Measurements from ENCODE around the gene IGSF23. TPM values are rescaled to one million over a fixed set of nuclear protein-coding genes. Genes with fewer than 3 reads are reported as not detected.
"Not testable (repeated sequence)": the region's sequence is repeated elsewhere in the genome, so short reads cannot be mapped to it uniquely, and the experiment has no call there.

The IGSF23 gene
- total RNA-seq, 1 donor from 2014 or later: not detected

DNA sequence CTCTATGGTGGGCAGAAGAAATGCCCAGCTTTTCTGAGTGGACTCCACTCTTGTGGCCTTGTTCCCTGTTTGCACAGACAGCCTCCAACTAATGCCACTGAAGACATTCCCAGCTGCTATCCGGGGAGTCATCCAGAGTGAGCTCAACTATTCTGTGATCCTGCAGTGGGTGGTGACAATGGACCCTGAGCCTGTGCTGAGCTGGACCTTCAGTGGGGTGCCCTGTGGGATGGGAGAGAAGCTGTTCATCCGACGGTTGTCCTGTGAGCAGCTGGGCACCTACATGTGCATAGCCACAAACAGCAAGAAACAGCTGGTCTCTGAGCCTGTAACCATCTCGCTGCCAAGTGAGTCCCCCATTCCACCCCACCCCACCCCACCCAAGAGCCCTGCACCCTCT, 10.3 kb downstream of the IGSF23 start:
- H3K27ac Mint-ChIP-seq: no peak overlapping the region
- TF ChIP-seq CTCF (IDR thresholded peaks at IDR 0.05; ENCODE audit: unreplicated experiment): no peak
- H3K36me3 Mint-ChIP-seq: no peaks in the 10 kb centered on the region
- H3K9me3 Mint-ChIP-seq: peaks cover 7% of the 10 kb centered on the region
- H3K4me3 Mint-ChIP-seq: no peak overlapping the region
- no peak for DNase-seq (ENCODE audit: low spot score in 2 of 2, unreplicated experiment in 2 of 2)
- H3K27me3 Mint-ChIP-seq (ENCODE audit: low read depth): no peaks in the 10 kb centered on the region
- H3K4me1 Mint-ChIP-seq: peaks cover 8% of the 10 kb centered on the region

GRCh38 chr19:44624840-44625354, 11.5 kb downstream of the IGSF23 start:
- Mint-ChIP-seq H3K9me3 (peaks cover 7% of the 10 kb centered on the region), H3K4me3 (no peak overlapping the region), H3K27ac (no peak overlapping the region), H3K27me3 (ENCODE audit: low read depth) (no peaks in the 10 kb centered on the region), H3K4me1 (peaks cover 8% of the 10 kb centered on the region), H3K36me3 (no peaks in the 10 kb centered on the region)
- no peak for DNase-seq (ENCODE audit: low spot score in 2 of 2, unreplicated experiment in 2 of 2)
- no peak for TF ChIP-seq CTCF (IDR thresholded peaks at IDR 0.05; ENCODE audit: unreplicated experiment)

DNA sequence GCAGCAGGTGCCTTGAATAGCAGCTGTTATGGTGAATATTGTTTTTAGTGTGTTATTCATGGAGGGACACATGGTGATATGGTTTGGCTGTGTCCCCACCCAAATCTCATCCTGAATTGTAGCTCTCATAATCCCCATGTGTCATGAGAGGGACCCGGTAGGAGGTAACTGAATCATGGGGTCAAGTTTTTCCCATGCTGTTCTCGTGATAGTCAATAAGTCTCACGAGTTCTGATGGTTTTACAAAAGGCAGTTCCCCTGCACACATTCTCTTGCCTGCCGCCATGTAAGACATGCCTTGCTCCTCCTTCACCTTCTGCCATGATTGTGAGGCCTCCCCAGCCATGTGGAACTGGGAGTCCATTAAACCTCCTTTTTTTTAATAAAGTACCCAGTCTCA, 12.3 kb downstream of the IGSF23 start:
- DNase-seq (ENCODE audit: low spot score in 2 of 2, unreplicated experiment in 2 of 2); H3K27me3 Mint-ChIP-seq (ENCODE audit: low read depth); H3K4me3 Mint-ChIP-seq; H3K36me3 Mint-ChIP-seq; H3K9me3 Mint-ChIP-seq; H3K4me1 Mint-ChIP-seq: not testable (repeated sequence)
- H3K27ac Mint-ChIP-seq: peak overlapping the region; percentile 73

DNA sequence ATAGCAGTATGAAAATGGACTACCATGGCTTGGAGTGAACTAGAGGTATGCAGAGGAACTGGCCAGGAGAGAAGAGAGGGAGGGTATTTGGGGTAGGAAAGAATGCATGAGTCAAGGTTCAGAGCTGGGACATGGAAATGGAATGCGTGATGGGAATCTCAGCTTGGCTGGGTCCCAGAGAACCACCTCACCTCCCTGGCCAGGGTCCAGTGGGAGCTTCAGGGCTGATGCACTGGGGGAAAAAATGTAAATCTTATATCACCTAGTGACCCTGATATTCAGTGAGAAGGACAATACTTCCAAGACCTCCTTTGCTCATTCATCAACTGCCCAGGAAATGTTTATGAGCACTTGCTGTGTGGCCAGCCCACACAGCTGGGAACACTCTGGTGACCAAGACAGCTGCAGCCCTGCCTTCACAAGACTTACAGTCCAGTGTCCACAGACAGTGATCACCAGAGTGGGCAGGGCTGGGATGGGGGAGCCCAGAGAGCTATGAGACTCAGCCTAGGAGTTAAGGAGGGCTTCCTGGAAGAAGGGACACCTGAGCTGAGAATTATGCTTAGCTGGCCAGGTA, 12.8 kb downstream of the IGSF23 start:
- no peak overlapping the region for H3K4me3 Mint-ChIP-seq
- no peak for DNase-seq (ENCODE audit: low spot score in 2 of 2, unreplicated experiment in 2 of 2)
- H3K36me3 Mint-ChIP-seq: no peaks in the 10 kb centered on the region
- TF ChIP-seq CTCF (IDR thresholded peaks at IDR 0.05; ENCODE audit: unreplicated experiment): no peak
- H3K27me3 Mint-ChIP-seq (ENCODE audit: low read depth): no peaks in the 10 kb centered on the region
- H3K9me3 Mint-ChIP-seq: peaks cover 7% of the 10 kb centered on the region
- peak overlapping the region; percentile 73 for H3K27ac Mint-ChIP-seq
- peaks cover 8% of the 10 kb centered on the region for H3K4me1 Mint-ChIP-seq

GRCh38 chr19:44627631-44628030, 14.3 kb downstream of the IGSF23 start:
- Mint-ChIP-seq H3K27ac (no peak overlapping the region), H3K9me3 (peaks cover 7% of the 10 kb centered on the region), H3K4me1 (peaks cover 15% of the 10 kb centered on the region), H3K27me3 (ENCODE audit: low read depth) (peaks cover 2% of the 10 kb centered on the region), H3K4me3 (no peak overlapping the region), H3K36me3 (no peaks in the 10 kb centered on the region)
- no peak for TF ChIP-seq CTCF (IDR thresholded peaks at IDR 0.05; ENCODE audit: unreplicated experiment)
- DNase-seq (ENCODE audit: low spot score in 2 of 2, unreplicated experiment in 2 of 2): no peak

DNA sequence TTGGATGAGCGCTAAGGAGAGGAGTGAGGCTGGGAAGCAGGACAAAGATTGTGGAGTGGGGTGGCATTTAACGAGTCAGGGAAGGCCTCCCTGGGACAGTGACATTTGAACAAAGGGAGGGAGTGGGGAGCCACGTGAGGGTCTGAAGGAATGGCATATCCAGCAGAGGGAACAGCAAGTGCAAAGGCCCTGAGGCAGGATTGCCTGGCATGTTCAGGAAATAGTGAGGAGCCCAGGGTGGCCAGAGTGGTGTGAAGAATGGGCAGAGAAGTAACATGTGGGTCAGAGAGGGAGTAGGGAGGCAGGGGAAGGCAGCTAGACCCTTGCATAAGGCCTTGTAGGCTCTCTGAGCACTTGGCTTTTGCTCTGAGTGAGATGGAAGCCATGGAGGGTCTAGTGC, 15.4 kb downstream of the IGSF23 start:
- Mint-ChIP-seq H3K4me1 (peaks cover 25% of the 10 kb centered on the region), H3K9me3 (peaks cover 7% of the 10 kb centered on the region), H3K36me3 (no peaks in the 10 kb centered on the region), H3K27ac (no peak overlapping the region), H3K4me3 (no peak overlapping the region), H3K27me3 (ENCODE audit: low read depth) (peaks cover 4% of the 10 kb centered on the region)
- no peak for TF ChIP-seq CTCF (IDR thresholded peaks at IDR 0.05; ENCODE audit: unreplicated experiment)
- no peak for DNase-seq (ENCODE audit: low spot score in 2 of 2, unreplicated experiment in 2 of 2)

GRCh38 chr19:44631611-44632010, 18.2 kb downstream of the IGSF23 start:
- not testable (repeated sequence) for H3K27ac Mint-ChIP-seq; H3K27me3 Mint-ChIP-seq (ENCODE audit: low read depth); H3K4me3 Mint-ChIP-seq; H3K9me3 Mint-ChIP-seq; H3K36me3 Mint-ChIP-seq; DNase-seq (ENCODE audit: low spot score in 2 of 2, unreplicated experiment in 2 of 2)
- peaks cover 38% of the 10 kb centered on the region for H3K4me1 Mint-ChIP-seq

DNA sequence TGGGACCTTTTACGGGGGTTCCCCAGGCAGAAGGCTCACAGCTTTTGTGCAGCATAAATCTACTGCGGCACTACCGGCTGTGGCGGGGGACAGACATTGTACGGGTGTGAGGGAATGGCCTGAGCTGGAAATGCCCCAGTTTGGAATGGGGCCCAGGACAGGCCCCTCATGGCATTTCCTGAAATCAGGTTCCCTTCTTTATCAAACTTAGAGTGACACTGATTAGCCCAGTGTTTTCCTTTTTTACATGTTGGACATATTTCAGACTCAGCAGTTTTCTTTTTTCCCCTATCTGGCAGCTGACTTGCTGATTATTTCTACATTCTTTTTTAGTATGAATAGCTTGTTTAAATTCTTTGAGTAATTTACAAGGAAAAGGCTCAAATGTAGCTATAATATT, 20.7 kb downstream of the IGSF23 start:
- not testable (repeated sequence) for H3K36me3 Mint-ChIP-seq; H3K9me3 Mint-ChIP-seq; H3K27me3 Mint-ChIP-seq (ENCODE audit: low read depth); DNase-seq (ENCODE audit: low spot score in 2 of 2, unreplicated experiment in 2 of 2)
- Mint-ChIP-seq H3K4me1 (peaks cover 40% of the 10 kb centered on the region), H3K4me3 (peak overlapping the region; percentile 10), H3K27ac (peak overlapping the region; percentile 80)

Measured in mesothelial cell of epicardium (in vitro differentiated cells).